IMR-90 (cell line): ENCODE measurements around the gene COL24A1. TPM values are rescaled to one million over a fixed set of nuclear protein-coding genes. Genes with fewer than 3 reads are reported as not detected.
A peak's percentile ranks its signal among the peaks of the same experiment; 100 is the strongest.

Experiments used
- ATAC-seq: fragments of 200-7000 bp; cut with Tn5 transposase; 2 replicates; pipeline ENCODE4 v1.9.1; 2020; ENCODE audit warnings: low read depth, mild to moderate bottlenecking, moderate library complexity
- BruUV-seq: library from RNA; stranded (reverse); fragments of 400-500 nt; replicated peaks from 2 replicates; lab custom pipeline; 2021; lab: Mats Ljungman, UMichigan
- CTCF ChIA-PET: fragments of 300-600 bp; formaldehyde crosslinking; extraction: SDS; loops from one replicate; lab custom pipeline; 2021; ENCODE audit warnings: antibody characterized with exemption; lab: Yijun Ruan, JAX
- POLR2A ChIA-PET: fragments of 300-600 bp; sonication (Branson Sonifier 250); formaldehyde crosslinking; loops from one replicate; lab custom pipeline; 2022; ENCODE audit warnings: antibody characterized with exemption; ENCODE audit not compliant: unreplicated experiment; lab: Charles Lee
- DNase-seq: peaks from one replicate; pipeline ENCODE4 v3.0.0; 2013
- H2AFZ ChIP-seq: replicated peaks from 2 replicates; pipeline ENCODE3; 2013; ENCODE audit warnings: low read length, mild to moderate bottlenecking; ENCODE audit not compliant: poor library complexity
- H2AK5ac ChIP-seq: 2 replicates; pipeline ENCODE4 v1.6.1; 2013; ENCODE audit warnings: low read depth, low read length, inconsistent platforms
- H2AK9ac ChIP-seq: replicated peaks from 2 replicates; pipeline ENCODE3; 2013; ENCODE audit warnings: mild to moderate bottlenecking, low read depth, low read length, moderate library complexity; ENCODE audit not compliant: poor library complexity
- H2BK120ac ChIP-seq: 2 replicates; pipeline ENCODE4 v1.6.1; 2013; ENCODE audit warnings: low read depth, low read length, inconsistent platforms
- H2BK15ac ChIP-seq: 3 replicates; pipeline ENCODE4 v1.6.1; 2013; ENCODE audit warnings: low read depth, low read length, inconsistent platforms
- H2BK20ac ChIP-seq: 2 replicates; pipeline ENCODE4 v1.6.1; 2013; ENCODE audit warnings: low read depth, mild to moderate bottlenecking, inconsistent platforms, low read length, moderate library complexity
- H2BK5ac ChIP-seq: 2 replicates; pipeline ENCODE4 v1.6.1; 2013; ENCODE audit warnings: mild to moderate bottlenecking, low read depth, low read length, inconsistent platforms; ENCODE audit not compliant: poor library complexity, severe bottlenecking
- H3K14ac ChIP-seq: replicated peaks from 2 replicates; pipeline ENCODE4 v1.6.1; 2013; ENCODE audit warnings: low read depth, low read length, inconsistent platforms
- H3K18ac ChIP-seq: 2 replicates; pipeline ENCODE4 v1.6.1; 2013; ENCODE audit warnings: low read depth, low read length, control low read depth
- H3K23ac ChIP-seq: 2 replicates; pipeline ENCODE4 v1.6.1; 2013; ENCODE audit warnings: low read depth, low read length, inconsistent platforms
- H3K27ac ChIP-seq: 2 replicates; pipeline ENCODE4 v1.5.1; 2013; ENCODE audit warnings: mild to moderate bottlenecking, control low read depth, low read length; ENCODE audit not compliant: insufficient read depth
- H3K27me3 ChIP-seq: 2 replicates; pipeline ENCODE4 v1.6.1; 2013; ENCODE audit warnings: low read length; ENCODE audit not compliant: control insufficient read depth, insufficient read depth
- H3K36me3 ChIP-seq: 2 replicates; pipeline ENCODE4 v1.6.1; 2013; ENCODE audit warnings: low read length, mixed read lengths; ENCODE audit not compliant: control insufficient read depth, insufficient read depth
- H3K4ac ChIP-seq: 2 replicates; pipeline ENCODE4 v1.6.1; 2013; ENCODE audit warnings: low read depth, low read length, inconsistent platforms
- H3K4me1 ChIP-seq: 2 replicates; pipeline ENCODE4 v1.6.1; 2013; ENCODE audit warnings: low read length, mixed read lengths; ENCODE audit not compliant: control insufficient read depth, insufficient read depth
- H3K4me2 ChIP-seq: 2 replicates; pipeline ENCODE4 v1.6.1; 2013; ENCODE audit warnings: low read depth, mild to moderate bottlenecking, control low read depth, low read length, moderate library complexity
- H3K4me3 ChIP-seq: 2 replicates; pipeline ENCODE4 v1.5.1; 2013; ENCODE audit warnings: low read depth, mild to moderate bottlenecking, control low read depth, low read length, moderate library complexity; ENCODE audit not compliant: insufficient read depth
- H3K56ac ChIP-seq: 2 replicates; pipeline ENCODE4 v1.6.1; 2013; ENCODE audit warnings: low read length, inconsistent platforms; ENCODE audit not compliant: insufficient read depth; ENCODE audit errors: extremely low read depth
- H3K79me1 ChIP-seq, 2 experiments: 2 replicates each; pipeline ENCODE4 v1.6.1; 2013; ENCODE audit warnings: low read length in 2 of 2, inconsistent platforms in 1 of 2, low read depth in 1 of 2
- H3K9ac ChIP-seq: 2 replicates; pipeline ENCODE4 v1.6.1; 2013; ENCODE audit warnings: low read depth, low read length, control low read depth
- H3K9me1 ChIP-seq: 2 replicates; pipeline ENCODE4 v1.6.1; 2013; ENCODE audit warnings: low read length, inconsistent platforms; ENCODE audit not compliant: insufficient read depth
- H3K9me3 ChIP-seq: 2 replicates; pipeline ENCODE4 v1.6.1; 2013; ENCODE audit warnings: low read length; ENCODE audit not compliant: control insufficient read depth, insufficient read depth
- H4K20me1 ChIP-seq: 2 replicates; pipeline ENCODE4 v1.6.1; 2013; ENCODE audit warnings: low read length, inconsistent platforms; ENCODE audit not compliant: insufficient read depth
- H4K5ac ChIP-seq: 2 replicates; pipeline ENCODE4 v1.6.1; 2013; ENCODE audit warnings: mild to moderate bottlenecking, low read depth, low read length, control low read depth
- H4K8ac ChIP-seq, 2 experiments: 2 replicates each; pipeline ENCODE4 v1.6.1; 2013; ENCODE audit warnings: low read depth in 2 of 2, low read length in 2 of 2, control low read depth in 1 of 2, inconsistent platforms in 1 of 2
- H4K91ac ChIP-seq: 2 replicates; pipeline ENCODE4 v1.6.1; 2013; ENCODE audit warnings: low read depth, low read length, inconsistent platforms; ENCODE audit not compliant: insufficient read depth
- MAFK ChIP-seq: IDR thresholded peaks from 2 replicates; pipeline ENCODE4 v1.6.1; 2012; ENCODE audit warnings: low read depth, low read length, improper control_type of control experiment
- MAZ ChIP-seq: IDR thresholded peaks from 2 replicates; pipeline ENCODE4 v1.6.1; 2012; ENCODE audit warnings: low read depth, mild to moderate bottlenecking, low read length, improper control_type of control experiment, moderate library complexity, borderline replicate concordance
- MXI1 ChIP-seq: IDR thresholded peaks from 2 replicates; pipeline ENCODE4 v1.6.1; 2012; ENCODE audit warnings: low read depth, mild to moderate bottlenecking, low read length, moderate library complexity, borderline replicate concordance
- NFE2L2 ChIP-seq: fragments of 150-350 bp; IDR thresholded peaks from 2 replicates; pipeline ENCODE4 v1.6.1; 2016; ENCODE audit warnings: low read depth, mild to moderate bottlenecking, low read length
- POLR2A ChIP-seq: IDR thresholded peaks from 2 replicates; pipeline ENCODE4 v1.6.1; 2012; ENCODE audit warnings: mild to moderate bottlenecking, low read depth, low read length
- RAD21 ChIP-seq: IDR thresholded peaks from 2 replicates; pipeline ENCODE4 v1.6.1; 2012; ENCODE audit warnings: low read length, improper control_type of control experiment
- RCOR1 ChIP-seq: IDR thresholded peaks from 2 replicates; pipeline ENCODE4 v1.6.1; 2012; ENCODE audit warnings: mild to moderate bottlenecking, low read length, improper control_type of control experiment; ENCODE audit not compliant: insufficient replicate concordance
- RFX5 ChIP-seq: IDR thresholded peaks from 2 replicates; pipeline ENCODE4 v1.8.0; 2012; ENCODE audit warnings: low read depth, mild to moderate bottlenecking, low read length, moderate library complexity
- SMC3 ChIP-seq: fragments of 150-350 bp; IDR thresholded peaks from 2 replicates; pipeline ENCODE4 v1.6.1; 2016; ENCODE audit warnings: low read depth, mild to moderate bottlenecking, antibody characterized with exemption, low read length, moderate library complexity
- USF2 ChIP-seq: fragments of 150-350 bp; IDR thresholded peaks from 2 replicates; pipeline ENCODE4 v1.6.1; 2017; ENCODE audit warnings: mild to moderate bottlenecking, antibody characterized with exemption, low read length, low read depth
- WGBS, 2 experiments: methylation state at CpG; one replicate each; pipeline versions ENCODE4 v1.1.5 to v1.1.7; 2013; ENCODE audit warnings: missing lambda C conversion rate in 2 of 2; ENCODE audit not compliant: insufficient read length in 1 of 2; ENCODE audit errors: extremely low coverage in 2 of 2; 5-methylcytosine and 5-hydroxymethylcytosine counted together
- dilution Hi-C: fragments of 300-500 bp; cut with HindIII; formaldehyde crosslinking; loops from one replicate; pipeline ENCODE4 v1.14.3; 2018; ENCODE audit warnings: low sequenced_read_pairs; ENCODE audit not compliant: unreplicated experiment
- in situ Hi-C: fragments of 300-500 bp; cut with MboI; formaldehyde crosslinking; loops from 3 replicates; pipeline ENCODE4 v1.14.3; 2019; ENCODE audit warnings: low sequenced_read_pairs, inconsistent platforms, mixed read lengths
- intact Hi-C: fragments of 100-400 bp; cut with micrococcal nuclease; formaldehyde crosslinking; loops from 2 replicates; pipeline ENCODE4 v1.10.0; 2022
- polyA plus RNA-seq, 3 experiments: library from polyadenylated mRNA; depleted of rRNA; stranded (reverse); fragments of >200 nt; gene quantifications; 2 replicates each; pipeline ENCODE4 v1.2.3, GENCODE V29; 2012; ENCODE audit warnings: low replicate concordance in 1 of 3
- total RNA-seq: library from RNA; depleted of rRNA; stranded (reverse); fragments of >200 nt; gene quantifications from 2 replicates; pipeline ENCODE4 v1.2.3, GENCODE V29; 2012
- TF ChIP-seq, protein P1 (sequence below): conservative IDR thresholded peaks from 2 replicates; pipeline ENCODE4 v1.5.1; 2012; ENCODE audit warnings: mild to moderate bottlenecking, low read depth, low read length, improper control_type of control experiment
- TF ChIP-seq, protein P2 (sequence below): fragments of 150-350 bp; IDR thresholded peaks from 2 replicates; pipeline ENCODE4 v1.6.1; 2016; ENCODE audit warnings: low read depth, mild to moderate bottlenecking, low read length, moderate library complexity, borderline replicate concordance

Gene COL24A1
- total and polyA plus RNA-seq, 2 of the 4 experiments (the other 2 are of a cell fraction): 1.4 to 2.2 TPM

DNA sequence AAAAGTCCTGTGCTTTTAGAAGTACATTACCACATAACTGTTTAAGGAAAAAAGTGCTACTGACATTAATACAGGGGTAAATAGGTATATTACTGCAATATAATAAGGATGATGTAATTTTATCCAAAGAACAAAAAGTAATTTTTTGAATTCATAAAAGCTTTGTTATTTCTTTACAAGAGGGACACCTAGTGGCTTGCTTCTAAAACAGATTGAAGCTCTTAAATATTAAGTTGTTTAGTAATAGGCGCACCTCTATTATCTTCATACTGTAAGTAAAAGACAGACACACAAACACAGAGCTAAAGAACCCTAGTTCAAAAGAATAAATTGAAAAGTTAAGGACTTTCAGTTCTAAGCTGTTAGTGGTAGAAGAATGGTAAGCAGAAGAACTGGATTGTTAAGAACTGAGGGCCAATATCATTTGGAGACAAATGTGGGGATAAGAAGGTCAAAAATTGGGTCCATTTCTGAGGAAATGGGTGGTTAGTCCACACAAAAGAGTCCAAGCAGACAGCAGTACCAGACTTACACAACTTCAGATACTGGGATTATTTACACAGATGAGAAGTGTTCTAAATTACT, 463.8 kb downstream of the COL24A1 start (continued):
- TF ChIP-seq RFX5: no peak
- no peak for TF ChIP-seq RCOR1

- ChIA-PET POLR2A (no interaction called here), CTCF (no interaction called here)
- Histone ChIP-seq H4K20me1 (no peaks in the 10 kb centered on the region), H3K27me3 (no peaks in the 10 kb centered on the region), H3K56ac (no peak overlapping the region), H3K23ac (peak overlapping the region; percentile 5; the same call in 1 of the 2 replicates), H3K9me3 (no peaks in the 10 kb centered on the region), H2BK20ac (no peak overlapping the region), H3K79me1 (peaks cover 19 to 47% of the 10 kb centered on the region in 2 experiments), H3K18ac (0 out of 2 replicates have a peak overlapping the region, but pooled peaks have one; percentile 9), H2BK5ac (no peak overlapping the region), H3K14ac (no peak overlapping the region), H3K4me1 (no peaks in the 10 kb centered on the region; the same call in 1 of the 2 replicates), H3K9me1 (no peaks in the 10 kb centered on the region), H2AFZ (no peak overlapping the region), H3K4me3 (no peak overlapping the region), H3K36me3 (peaks cover 7% of the 10 kb centered on the region), H2AK5ac (no peak overlapping the region), H2AK9ac (no peak overlapping the region), H4K91ac (no peak overlapping the region), H3K9ac (no peak overlapping the region), H3K4me2 (no peak overlapping the region), H2BK120ac (no peak overlapping the region), H2BK15ac (0 out of 3 replicates have a peak overlapping the region, but pooled peaks have one; percentile 81), H3K27ac (no peak overlapping the region), H4K5ac (peak overlapping the region; percentile 75), H4K8ac (no peak overlapping the region), H3K4ac (no peak overlapping the region)
- no CpG with 5 or more reads among the region's 4 CpGs for WGBS, 2 experiments
- dilution Hi-C loops (no loop called here), intact Hi-C loops (no loop called here), in situ Hi-C loops (loop anchor here (5.0 kb wide), 1 partner anchor 78 kb away; no protein-coding TSS in a partner anchor)
- ATAC-seq: no peak
- DNase-seq: no peak
- BruUV-seq: no TSS peak
- TF ChIP-seq RAD21: no peak
- TF ChIP-seq USF2: no peak
- no peak for TF ChIP-seq MAFK
- TF ChIP-seq MXI1: no peak
- TF ChIP-seq, protein P1, sequence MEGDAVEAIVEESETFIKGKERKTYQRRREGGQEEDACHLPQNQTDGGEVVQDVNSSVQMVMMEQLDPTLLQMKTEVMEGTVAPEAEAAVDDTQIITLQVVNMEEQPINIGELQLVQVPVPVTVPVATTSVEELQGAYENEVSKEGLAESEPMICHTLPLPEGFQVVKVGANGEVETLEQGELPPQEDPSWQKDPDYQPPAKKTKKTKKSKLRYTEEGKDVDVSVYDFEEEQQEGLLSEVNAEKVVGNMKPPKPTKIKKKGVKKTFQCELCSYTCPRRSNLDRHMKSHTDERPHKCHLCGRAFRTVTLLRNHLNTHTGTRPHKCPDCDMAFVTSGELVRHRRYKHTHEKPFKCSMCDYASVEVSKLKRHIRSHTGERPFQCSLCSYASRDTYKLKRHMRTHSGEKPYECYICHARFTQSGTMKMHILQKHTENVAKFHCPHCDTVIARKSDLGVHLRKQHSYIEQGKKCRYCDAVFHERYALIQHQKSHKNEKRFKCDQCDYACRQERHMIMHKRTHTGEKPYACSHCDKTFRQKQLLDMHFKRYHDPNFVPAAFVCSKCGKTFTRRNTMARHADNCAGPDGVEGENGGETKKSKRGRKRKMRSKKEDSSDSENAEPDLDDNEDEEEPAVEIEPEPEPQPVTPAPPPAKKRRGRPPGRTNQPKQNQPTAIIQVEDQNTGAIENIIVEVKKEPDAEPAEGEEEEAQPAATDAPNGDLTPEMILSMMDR: no peak
- TF ChIP-seq MAZ: no peak
- TF ChIP-seq, protein P2, sequence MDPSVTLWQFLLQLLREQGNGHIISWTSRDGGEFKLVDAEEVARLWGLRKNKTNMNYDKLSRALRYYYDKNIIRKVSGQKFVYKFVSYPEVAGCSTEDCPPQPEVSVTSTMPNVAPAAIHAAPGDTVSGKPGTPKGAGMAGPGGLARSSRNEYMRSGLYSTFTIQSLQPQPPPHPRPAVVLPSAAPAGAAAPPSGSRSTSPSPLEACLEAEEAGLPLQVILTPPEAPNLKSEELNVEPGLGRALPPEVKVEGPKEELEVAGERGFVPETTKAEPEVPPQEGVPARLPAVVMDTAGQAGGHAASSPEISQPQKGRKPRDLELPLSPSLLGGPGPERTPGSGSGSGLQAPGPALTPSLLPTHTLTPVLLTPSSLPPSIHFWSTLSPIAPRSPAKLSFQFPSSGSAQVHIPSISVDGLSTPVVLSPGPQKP: no peak
- TF ChIP-seq SMC3: no peak
- no peak for TF ChIP-seq NFE2L2
- TF ChIP-seq POLR2A: no peak
- no peak for TF ChIP-seq RCOR1
Measured at GRCh38 chr1:85689775-85690404, 466.7 kb downstream of the COL24A1 start.
